Activated T-helper 1 cell treated with anti-CD3 and anti-CD28 coated beads, Interleukin-12 subunit alpha, Interleukin-12 subunit beta, Interleukin-2, Interleukin-4 antibody, amounts not matched to agents 30 ng/mL and 10 ng/mL and 1 ng/mL, durations not matched to agents 14 hours and 24 hours and 36 hours (primary cell): ENCODE results near the gene GDI1. TPM values are rescaled to one million over a fixed set of nuclear protein-coding genes. Genes with fewer than 3 reads are reported as not detected.

Source experiments
- DNase-seq: peaks from one replicate; pipeline ENCODE4 v3.0.0; 2021; ENCODE audit warnings: low spot score
- H3K27ac Mint-ChIP-seq: one replicate; pipeline ENCODE4 v1.8.0; 2021; ENCODE audit warnings: mild to moderate bottlenecking, mixed read lengths
- H3K27me3 Mint-ChIP-seq: one replicate; pipeline ENCODE4 v1.8.0; 2022; ENCODE audit warnings: mild to moderate bottlenecking, moderate library complexity, mixed read lengths; ENCODE audit not compliant: insufficient read depth
- H3K36me3 Mint-ChIP-seq: one replicate; pipeline ENCODE4 v1.8.0; 2021; ENCODE audit warnings: low read depth, mixed read lengths
- H3K4me1 Mint-ChIP-seq: one replicate; pipeline ENCODE4 v1.8.0; 2021; ENCODE audit warnings: low read depth, mixed read lengths
- H3K4me3 Mint-ChIP-seq: one replicate; pipeline ENCODE4 v1.8.0; 2021; ENCODE audit warnings: mild to moderate bottlenecking, moderate library complexity, mixed read lengths
- H3K9me3 Mint-ChIP-seq: one replicate; pipeline ENCODE4 v1.8.0; 2021; ENCODE audit warnings: mixed read lengths
- intact Hi-C: fragments of 100-400 bp; cut with micrococcal nuclease; formaldehyde crosslinking; loops from one replicate; pipeline ENCODE4 v1.15.1; 2024
- total RNA-seq: library from RNA; stranded (reverse); gene quantifications from 2 replicates; pipeline ENCODE4 v1.2.3, GENCODE V29; 2022

Gene GDI1
- total RNA-seq, 1 donor from 2014 or later, result 110 TPM

DNA sequence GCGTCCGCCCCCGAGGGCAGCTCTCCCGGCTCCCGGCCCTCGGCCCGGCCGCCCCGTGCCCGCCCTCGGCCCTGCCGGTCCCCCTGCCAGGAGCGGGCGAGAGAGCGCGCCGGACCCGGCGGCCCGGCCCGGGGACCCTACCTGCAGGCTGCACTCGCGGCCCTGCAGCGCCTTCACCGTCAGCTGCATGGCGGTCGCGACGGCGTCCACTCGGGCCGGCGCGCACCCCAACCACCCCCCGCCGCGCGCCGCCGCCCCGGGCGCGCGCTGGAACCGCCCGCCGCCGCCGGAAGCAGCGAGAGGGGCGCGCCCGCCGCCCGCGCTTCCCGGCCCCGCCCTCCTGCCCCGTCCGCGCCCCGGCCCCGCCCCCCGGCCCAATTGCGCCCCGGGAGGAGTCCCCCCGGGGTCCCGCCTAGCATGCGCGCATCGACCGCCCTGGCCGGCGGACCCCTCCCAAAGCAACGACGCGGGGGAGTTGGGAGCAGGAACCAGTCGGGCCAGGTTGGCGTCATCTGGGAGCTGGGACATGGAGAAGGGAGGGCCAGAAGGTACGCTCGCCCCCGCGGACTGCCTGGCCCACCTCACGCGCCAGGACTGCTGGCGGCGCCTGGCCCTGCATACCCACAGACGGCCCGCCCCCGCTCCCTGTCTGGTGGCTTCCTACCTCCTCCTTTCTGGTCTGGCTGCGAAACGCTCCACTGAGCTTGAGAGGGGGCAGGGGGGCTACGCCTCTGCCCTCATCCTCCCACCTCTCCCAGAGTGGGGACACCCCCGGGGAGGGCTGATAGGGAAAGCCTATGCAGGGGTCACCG, 49.6 kb downstream of the GDI1 start, which contains the start of gene UBL4A:
Gene UBL4A (minus strand): TSS at position 220 of the 812 bp plus-strand sequence. CDS start 31 bp downstream, at position 189.
- intact Hi-C loops, result no loop called here

DNA sequence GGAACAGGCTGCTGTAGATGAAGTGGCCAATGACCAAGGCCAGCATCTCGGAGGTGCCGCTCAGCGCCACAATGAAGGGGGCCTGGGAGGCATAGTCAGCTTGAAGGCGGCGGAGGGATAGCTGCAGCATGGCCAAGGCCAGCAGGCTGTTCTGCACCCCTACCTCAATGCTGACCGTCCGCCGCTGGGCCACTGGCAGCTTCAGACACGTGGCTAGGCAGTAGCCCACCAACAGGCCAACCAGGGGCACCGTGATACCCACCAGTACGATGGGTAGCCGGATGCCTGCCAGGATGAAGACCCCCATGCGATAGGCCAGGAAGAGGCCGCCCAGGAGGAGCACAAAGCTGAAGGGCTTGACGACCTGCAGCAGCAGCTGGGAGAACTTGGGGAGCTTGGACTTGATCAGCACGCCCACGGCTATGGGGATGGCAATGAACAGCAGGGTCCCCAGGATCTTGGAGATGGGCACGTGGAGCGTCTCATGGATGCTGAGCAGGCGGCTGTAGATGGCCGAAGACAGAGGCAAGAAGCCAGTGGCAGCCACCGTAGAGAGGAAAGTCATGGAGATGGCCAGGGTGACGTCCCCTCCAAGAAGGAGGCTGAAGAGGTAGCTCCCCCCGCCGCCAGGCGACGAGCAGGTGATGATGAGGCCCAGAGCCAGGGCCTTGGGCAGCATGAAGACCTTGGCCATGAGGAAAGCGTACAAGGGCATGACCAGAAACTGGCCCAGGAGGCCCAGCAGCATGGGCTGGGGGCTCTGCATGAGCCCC, 50.8 kb downstream of the GDI1 start:
- Mint-ChIP-seq H3K4me3 (peak overlapping the region; percentile 30), H3K4me1 (peaks cover 14% of the 10 kb centered on the region), H3K36me3 (peaks cover 11% of the 10 kb centered on the region), H3K27me3 (no peaks in the 10 kb centered on the region), H3K9me3 (no peaks in the 10 kb centered on the region), H3K27ac (no peak overlapping the region)
- intact Hi-C loops, result no loop called here
- DNase-seq, result no peak

More for the DNA sequence above, 49.6 kb downstream of the GDI1 start, which contains the start of gene UBL4A:
- H3K4me3 Mint-ChIP-seq, result peak within 1 kb of the TSS; percentile 85
- peak; percentile 46 for DNase-seq
- no peaks in the 10 kb centered on the region for H3K9me3 Mint-ChIP-seq
- peak within 1 kb of the TSS; percentile 68 for H3K27ac Mint-ChIP-seq
- H3K4me1 Mint-ChIP-seq, result peaks cover 14% of the 10 kb centered on the region
- H3K27me3 Mint-ChIP-seq, result no peaks in the 10 kb centered on the region
- peaks cover 11% of the 10 kb centered on the region for H3K36me3 Mint-ChIP-seq

DNA sequence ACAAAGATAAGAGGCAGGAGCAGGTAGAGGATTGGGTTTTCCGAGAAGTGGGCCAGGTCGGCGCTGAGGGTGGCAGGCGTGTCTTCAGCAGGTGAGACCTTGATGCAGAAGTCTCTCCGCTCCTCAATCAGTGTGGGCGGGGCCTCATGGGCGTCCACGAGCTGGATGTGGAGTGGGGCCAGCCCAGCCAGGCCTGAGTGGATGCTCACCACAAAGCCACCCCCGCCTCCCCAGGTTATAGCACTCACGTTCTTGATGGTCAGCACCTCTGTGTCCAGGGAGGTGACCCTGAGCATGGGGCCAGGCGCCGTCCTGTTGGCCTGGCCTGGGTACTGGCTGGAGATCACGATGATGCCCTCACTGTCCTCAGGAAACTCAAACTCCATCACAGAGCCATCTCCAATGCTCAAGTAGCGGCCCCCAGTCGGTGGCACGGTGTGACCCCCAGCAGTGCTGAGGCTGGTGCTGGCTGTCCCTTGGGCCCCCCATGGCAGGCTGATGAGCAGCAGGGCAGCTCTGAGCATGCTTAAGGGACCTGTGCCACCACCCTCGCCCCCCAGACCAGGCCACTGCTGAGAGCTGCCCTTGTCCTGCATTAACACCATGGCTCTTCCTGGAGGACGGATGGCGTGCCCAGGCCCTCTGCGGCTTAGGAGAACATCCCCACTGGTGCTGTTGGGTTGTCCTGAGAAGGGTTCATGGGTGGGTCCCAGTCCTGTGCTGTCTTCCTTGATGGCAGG, 51.6 kb downstream of the GDI1 start:
- H3K4me3 Mint-ChIP-seq, result peak overlapping the region; percentile 30
- intact Hi-C loops, result no loop called here

DNA sequence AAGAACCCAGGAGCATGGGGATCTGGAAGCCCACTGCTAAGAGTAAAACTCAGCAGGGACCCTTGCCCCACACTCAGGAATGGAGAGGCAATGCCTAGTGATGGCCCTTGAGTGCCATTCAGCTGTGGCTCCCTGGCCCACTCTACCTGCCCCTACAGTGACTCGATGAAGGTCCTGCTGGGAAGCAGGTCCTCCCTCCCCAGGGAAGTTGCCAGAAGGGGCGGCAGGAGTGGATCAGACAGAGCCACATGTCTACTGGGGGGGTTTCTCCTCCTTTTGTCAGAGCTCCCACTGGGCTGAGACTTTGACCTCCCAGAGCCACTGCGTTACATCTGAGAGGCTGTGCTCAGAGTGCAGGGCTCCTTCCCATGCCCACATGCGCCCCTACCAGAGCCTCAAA, 52.2 kb downstream of the GDI1 start:
- Mint-ChIP-seq H3K27ac (no peak overlapping the region), H3K36me3 (peaks cover 5% of the 10 kb centered on the region), H3K9me3 (no peaks in the 10 kb centered on the region), H3K4me1 (peaks cover 10% of the 10 kb centered on the region), H3K4me3 (peak overlapping the region; percentile 90), H3K27me3 (no peaks in the 10 kb centered on the region)
- no peak for DNase-seq
- intact Hi-C loops, result no loop called here

More for the DNA sequence above, 51.6 kb downstream of the GDI1 start:
- no peaks in the 10 kb centered on the region for H3K27me3 Mint-ChIP-seq
- peaks cover 8% of the 10 kb centered on the region for H3K36me3 Mint-ChIP-seq
- H3K4me1 Mint-ChIP-seq, result peaks cover 11% of the 10 kb centered on the region
- no peak for DNase-seq
- no peaks in the 10 kb centered on the region for H3K9me3 Mint-ChIP-seq
- no peak overlapping the region for H3K27ac Mint-ChIP-seq

DNA sequence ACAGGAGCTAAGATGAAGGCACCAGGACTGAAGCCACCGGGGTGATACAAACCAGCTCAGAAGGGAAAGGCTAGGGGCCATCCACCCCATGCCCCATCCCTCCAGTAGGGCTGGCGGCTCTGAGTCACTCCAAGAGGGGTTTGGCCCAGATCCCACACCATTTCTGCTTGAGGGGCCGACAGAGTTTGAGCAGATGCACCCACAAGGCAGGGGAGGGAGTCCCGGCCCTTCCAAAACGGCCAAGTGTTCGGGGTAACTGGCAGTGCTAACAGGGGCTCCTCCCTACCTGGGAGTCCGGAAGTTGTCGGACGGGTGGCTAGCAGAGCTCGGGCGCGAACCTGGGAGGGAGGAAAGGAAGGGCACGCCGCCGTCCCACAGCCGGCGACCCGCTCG, 53.1 kb downstream of the GDI1 start:
- DNase-seq, result no peak
- Mint-ChIP-seq H3K27ac (peak overlapping the region; percentile 83), H3K36me3 (peaks cover 5% of the 10 kb centered on the region), H3K27me3 (no peaks in the 10 kb centered on the region), H3K9me3 (no peaks in the 10 kb centered on the region), H3K4me1 (peaks cover 10% of the 10 kb centered on the region), H3K4me3 (peak overlapping the region; percentile 90)
- intact Hi-C loops, result loop anchor here (1.0 to 5.0 kb wide), 8 partner anchors 11 to 393 kb away; partner anchors contain the start of genes FAM3A, IKBKG, LAGE3 and MECP2

DNA sequence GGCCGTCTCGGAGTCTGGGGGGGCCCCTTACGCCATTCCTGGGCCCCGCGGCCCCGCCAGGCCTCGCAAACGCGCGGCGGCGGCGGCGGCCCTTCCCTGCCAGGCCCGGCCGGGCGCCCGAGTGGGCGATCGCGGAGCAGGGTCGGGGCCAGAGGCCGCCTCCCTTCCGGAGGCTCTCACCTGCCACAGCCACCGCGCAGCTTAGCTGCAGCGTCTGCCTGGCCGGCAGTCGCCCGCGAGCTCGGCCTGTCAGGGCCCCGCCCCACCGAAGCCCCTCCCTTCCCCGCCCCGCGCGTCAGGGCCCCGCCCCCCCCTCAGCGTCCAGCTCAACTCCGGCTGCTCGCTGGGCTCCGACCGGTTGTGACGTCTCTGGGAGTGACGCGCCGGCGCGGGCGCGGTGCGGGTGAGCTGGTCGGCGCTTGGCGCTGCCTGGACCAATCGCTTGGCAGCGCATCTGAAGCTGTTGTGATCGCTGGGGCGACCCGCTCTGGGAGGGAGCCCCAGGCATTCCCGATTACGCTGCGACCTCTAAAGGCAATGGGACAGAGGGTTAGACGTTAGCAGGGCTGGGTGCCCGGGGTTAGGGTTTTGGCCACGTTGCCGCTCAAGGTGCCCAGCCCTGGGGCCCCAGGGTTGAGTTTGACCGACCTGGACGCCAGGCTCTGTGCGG, 53.6 kb downstream of the GDI1 start, which contains the start of gene SLC10A3:
Gene SLC10A3 (minus strand): TSS at position 216 of the 670 bp plus-strand sequence. CDS start 1,689 bp downstream, outside the sequence.
- Mint-ChIP-seq H3K4me3 (peak within 1 kb of the TSS; percentile 90), H3K27ac (peak within 1 kb of the TSS; percentile 92), H3K27me3 (no peaks in the 10 kb centered on the region), H3K9me3 (no peaks in the 10 kb centered on the region), H3K36me3 (peaks cover 5% of the 10 kb centered on the region), H3K4me1 (peaks cover 10% of the 10 kb centered on the region)
- intact Hi-C loops, result loop anchor here (1.0 to 5.0 kb wide), 8 partner anchors 11 to 393 kb away; partner anchors contain the start of genes FAM3A, IKBKG, LAGE3 and MECP2
- peak; percentile 85 for DNase-seq

Other genes with a start within 250 kb of the GDI1 start
- gene OPN1MW2, start 217.4 kb upstream of the GDI1 start, total RNA-seq, result not detected in 2 replicates
- not detected in 2 replicates for gene OPN1MW3, start 179.6 kb upstream of the GDI1 start, total RNA-seq
- not detected in 2 replicates for gene TEX28, start 142.0 kb upstream of the GDI1 start, total RNA-seq
- 0.12 and 0.34 TPM in 2 replicates for gene TKTL1, start 141.4 kb upstream of the GDI1 start, total RNA-seq
- gene FLNA, start 62.5 kb upstream of the GDI1 start, total RNA-seq, result 854 and 873 TPM in 2 replicates
- 83.3 and 85.5 TPM in 2 replicates for gene EMD, start 57.9 kb upstream of the GDI1 start, total RNA-seq
- gene RPL10, start 38.8 kb upstream of the GDI1 start, total RNA-seq, result 2,208 and 2,261 TPM in 2 replicates
- gene DNASE1L1, start 27.9 kb upstream of the GDI1 start, total RNA-seq, result 12.4 and 14.5 TPM in 2 replicates
- 65.2 and 69.2 TPM in 2 replicates for gene TAFAZZIN, start 25.6 kb upstream of the GDI1 start, total RNA-seq
- 49.8 and 54.3 TPM in 2 replicates for gene ATP6AP1, start 8.5 kb upstream of the GDI1 start, total RNA-seq
- 84.9 and 95.4 TPM in 2 replicates for gene FAM50A, start 7.0 kb downstream of the GDI1 start, total RNA-seq
- gene PLXNA3, start 21.1 kb downstream of the GDI1 start, total RNA-seq, result 45.4 and 61.1 TPM in 2 replicates
- gene LAGE3, start 42.1 kb downstream of the GDI1 start, total RNA-seq, result 60.3 and 63.2 TPM in 2 replicates
- 59.2 and 63.5 TPM in 2 replicates for gene UBL4A, start 49.5 kb downstream of the GDI1 start, total RNA-seq
- gene SLC10A3, start 53.5 kb downstream of the GDI1 start, total RNA-seq, result 19.9 and 23.1 TPM in 2 replicates
- gene FAM3A, start 79.1 kb downstream of the GDI1 start, total RNA-seq, result 35.9 and 40.1 TPM in 2 replicates
- 72.4 and 74.8 TPM in 2 replicates for gene G6PD, start 109.7 kb downstream of the GDI1 start, total RNA-seq
- 40.7 and 41.2 TPM in 2 replicates for gene IKBKG, start 110.5 kb downstream of the GDI1 start, total RNA-seq
- gene CTAG1A, start 148.0 kb downstream of the GDI1 start, total RNA-seq, result not detected in 2 replicates
- not detected in 2 replicates for gene CTAG1B, start 182.1 kb downstream of the GDI1 start, total RNA-seq
- not detected in 2 replicates for gene CTAG2, start 216.4 kb downstream of the GDI1 start, total RNA-seq